ENCODE results near the gene SLC66A2. TPM values are rescaled to one million over a fixed set of nuclear protein-coding genes. Genes with fewer than 3 reads are reported as not detected.
A peak's percentile ranks its signal among the peaks of the same experiment; 100 is the strongest.

Gene SLC66A2
- total RNA-seq, 1 donor from 2014 or later, result 31.6 TPM

DNA sequence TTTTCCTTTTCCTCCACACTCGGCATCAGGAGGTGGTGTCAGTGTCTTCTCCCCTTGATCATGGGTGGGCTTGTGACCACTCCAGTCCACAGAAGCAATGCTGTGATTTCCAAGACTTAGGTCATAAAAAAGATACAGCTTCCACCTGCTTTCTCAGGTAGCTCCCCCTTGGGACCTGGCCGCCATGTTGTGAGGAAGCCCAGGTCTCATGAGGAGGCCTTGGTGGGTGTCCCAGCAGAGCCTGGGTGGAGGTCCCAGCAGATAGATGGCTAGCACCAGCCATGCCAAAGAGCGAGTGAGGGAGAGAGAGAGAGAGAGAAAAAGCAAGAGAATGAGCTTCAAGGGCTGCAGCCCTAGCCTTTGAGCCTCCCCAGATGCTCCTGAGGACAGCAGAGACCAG, 16.0 kb downstream of the SLC66A2 start:
- Mint-ChIP-seq H3K27me3 (no peaks in the 10 kb centered on the region), H3K4me1 (ENCODE audit: low read depth) (peaks cover 17% of the 10 kb centered on the region), H3K9me3 (ENCODE audit: low read depth) (peaks cover 19% of the 10 kb centered on the region), H3K27ac (peak overlapping the region; percentile 2), H3K36me3 (ENCODE audit: insufficient read depth) (peaks cover 56% of the 10 kb centered on the region), H3K4me3 (ENCODE audit: low read depth) (no peak overlapping the region)
- no peak for DNase-seq (ENCODE audit: low spot score, unreplicated experiment)
- TF ChIP-seq, protein P1, sequence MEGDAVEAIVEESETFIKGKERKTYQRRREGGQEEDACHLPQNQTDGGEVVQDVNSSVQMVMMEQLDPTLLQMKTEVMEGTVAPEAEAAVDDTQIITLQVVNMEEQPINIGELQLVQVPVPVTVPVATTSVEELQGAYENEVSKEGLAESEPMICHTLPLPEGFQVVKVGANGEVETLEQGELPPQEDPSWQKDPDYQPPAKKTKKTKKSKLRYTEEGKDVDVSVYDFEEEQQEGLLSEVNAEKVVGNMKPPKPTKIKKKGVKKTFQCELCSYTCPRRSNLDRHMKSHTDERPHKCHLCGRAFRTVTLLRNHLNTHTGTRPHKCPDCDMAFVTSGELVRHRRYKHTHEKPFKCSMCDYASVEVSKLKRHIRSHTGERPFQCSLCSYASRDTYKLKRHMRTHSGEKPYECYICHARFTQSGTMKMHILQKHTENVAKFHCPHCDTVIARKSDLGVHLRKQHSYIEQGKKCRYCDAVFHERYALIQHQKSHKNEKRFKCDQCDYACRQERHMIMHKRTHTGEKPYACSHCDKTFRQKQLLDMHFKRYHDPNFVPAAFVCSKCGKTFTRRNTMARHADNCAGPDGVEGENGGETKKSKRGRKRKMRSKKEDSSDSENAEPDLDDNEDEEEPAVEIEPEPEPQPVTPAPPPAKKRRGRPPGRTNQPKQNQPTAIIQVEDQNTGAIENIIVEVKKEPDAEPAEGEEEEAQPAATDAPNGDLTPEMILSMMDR (IDR thresholded peaks at IDR 0.05; ENCODE audit: unreplicated experiment), result no peak

DNA sequence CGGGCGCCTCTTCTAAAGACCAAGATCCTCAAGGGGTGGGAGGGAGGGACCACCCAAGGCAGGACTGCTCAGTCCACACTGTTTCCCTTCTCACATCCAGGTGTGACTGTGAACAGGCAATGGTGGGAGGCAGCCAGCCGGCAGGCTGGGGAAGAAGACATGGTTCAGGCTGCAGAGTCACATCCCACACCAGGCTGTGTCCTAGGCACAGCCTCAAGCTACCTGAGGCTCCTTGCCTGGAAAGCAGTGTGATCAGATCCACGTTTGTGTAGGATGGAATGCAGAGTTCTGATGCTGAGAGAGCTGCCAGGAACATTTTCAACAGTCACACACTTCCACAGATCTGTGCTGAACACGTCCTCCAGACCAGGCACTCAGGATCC, 16.4 kb downstream of the SLC66A2 start:
- no peak for DNase-seq (ENCODE audit: low spot score, unreplicated experiment)
- TF ChIP-seq, protein P1 (IDR thresholded peaks at IDR 0.05; ENCODE audit: unreplicated experiment), result no peak
- Mint-ChIP-seq H3K4me3 (ENCODE audit: low read depth) (no peak overlapping the region), H3K27me3 (no peaks in the 10 kb centered on the region), H3K4me1 (ENCODE audit: low read depth) (peaks cover 17% of the 10 kb centered on the region), H3K36me3 (ENCODE audit: insufficient read depth) (peaks cover 60% of the 10 kb centered on the region), H3K9me3 (ENCODE audit: low read depth) (peaks cover 22% of the 10 kb centered on the region), H3K27ac (peak overlapping the region; percentile 2)

DNA sequence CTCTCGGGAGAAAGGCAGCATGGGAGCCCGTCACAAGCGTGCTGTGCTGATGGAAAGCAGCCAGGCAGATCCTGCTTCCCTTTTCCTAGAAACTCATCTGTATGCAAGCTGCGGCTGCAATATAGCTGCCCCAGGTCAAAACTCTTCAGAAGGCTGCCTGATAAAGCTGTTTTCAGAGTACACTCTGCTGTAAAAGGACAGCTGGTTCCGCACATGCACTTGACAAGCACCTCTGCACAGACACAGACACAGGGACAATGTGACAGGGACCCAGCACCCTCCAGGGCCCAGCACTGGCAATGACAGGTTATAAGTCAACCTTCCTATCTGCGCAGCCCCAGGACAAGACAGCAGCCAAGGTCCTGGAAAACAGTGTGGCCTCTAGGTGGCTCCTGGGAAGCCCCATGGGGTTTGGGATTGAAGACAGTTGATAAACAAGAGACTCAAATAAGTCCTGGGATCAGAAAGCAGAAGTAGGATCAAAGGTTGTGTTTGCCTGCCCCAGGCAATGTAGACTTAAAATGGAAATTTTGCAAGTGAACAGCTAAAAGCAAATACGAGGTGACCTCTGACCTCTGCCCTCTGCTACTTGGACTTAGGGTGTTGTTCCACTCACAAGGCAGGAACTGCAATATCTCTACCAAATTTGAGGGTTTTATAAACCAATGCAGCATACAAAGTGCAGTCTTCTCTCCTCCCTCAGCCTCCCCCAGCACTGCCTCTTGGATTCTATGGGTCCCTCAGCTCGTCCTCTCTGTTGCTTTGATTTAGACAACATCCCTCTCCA, 16.9 kb downstream of the SLC66A2 start:
- DNase-seq (ENCODE audit: low spot score, unreplicated experiment), result no peak
- H3K27ac Mint-ChIP-seq, result peak overlapping the region; percentile 41
- TF ChIP-seq, protein P1 (IDR thresholded peaks at IDR 0.05; ENCODE audit: unreplicated experiment), result no peak

DNA sequence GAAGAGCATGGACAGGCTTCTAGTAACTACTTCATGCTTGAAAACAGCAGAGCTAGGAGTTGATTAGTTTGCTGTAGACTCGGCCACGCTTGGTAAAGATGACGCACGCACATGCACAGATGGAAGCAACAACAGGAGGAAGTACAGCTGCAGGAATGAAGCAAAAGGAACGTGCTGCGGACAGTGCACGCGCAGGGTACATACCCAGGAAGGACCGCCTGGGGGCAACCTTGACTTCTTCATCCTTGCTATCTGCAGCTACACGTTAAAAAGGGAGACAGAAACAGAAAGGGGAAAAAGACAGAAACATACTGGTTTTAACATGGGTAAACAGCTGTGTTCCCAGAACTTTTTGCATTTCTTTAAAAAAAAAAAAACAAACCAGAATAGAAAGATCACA, 17.7 kb downstream of the SLC66A2 start:
- Mint-ChIP-seq H3K4me3 (ENCODE audit: low read depth) (no peak overlapping the region), H3K27ac (no peak overlapping the region), H3K27me3 (no peaks in the 10 kb centered on the region), H3K36me3 (ENCODE audit: insufficient read depth) (peaks cover 68% of the 10 kb centered on the region), H3K9me3 (ENCODE audit: low read depth) (peaks cover 35% of the 10 kb centered on the region), H3K4me1 (ENCODE audit: low read depth) (peaks cover 17% of the 10 kb centered on the region)
- DNase-seq (ENCODE audit: low spot score, unreplicated experiment), result no peak
- TF ChIP-seq, protein P1 (IDR thresholded peaks at IDR 0.05; ENCODE audit: unreplicated experiment), result peak; percentile 59

More for the DNA sequence above, 16.9 kb downstream of the SLC66A2 start:
- H3K4me1 Mint-ChIP-seq (ENCODE audit: low read depth), result peaks cover 17% of the 10 kb centered on the region
- peaks cover 28% of the 10 kb centered on the region for H3K9me3 Mint-ChIP-seq (ENCODE audit: low read depth)
- peaks cover 65% of the 10 kb centered on the region for H3K36me3 Mint-ChIP-seq (ENCODE audit: insufficient read depth)
- no peak overlapping the region for H3K4me3 Mint-ChIP-seq (ENCODE audit: low read depth)
- H3K27me3 Mint-ChIP-seq, result no peaks in the 10 kb centered on the region

DNA sequence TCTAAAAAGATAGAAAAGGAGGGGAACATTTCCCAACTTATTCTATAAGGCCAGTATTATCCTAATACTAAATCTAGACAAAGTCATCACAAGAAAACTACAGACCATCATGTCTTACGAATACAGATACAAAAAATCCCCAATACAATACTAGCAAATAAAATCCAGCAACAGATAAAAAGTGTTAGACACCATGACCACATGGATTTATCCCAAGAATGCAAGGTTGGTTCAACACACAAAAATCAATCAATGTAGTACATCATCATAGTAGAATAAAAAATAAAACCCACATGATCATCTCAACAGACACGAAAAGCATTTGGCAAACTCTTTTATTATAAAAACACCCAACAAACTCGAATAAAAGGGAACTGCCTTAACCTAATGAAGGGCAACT, 18.5 kb downstream of the SLC66A2 start:
- Mint-ChIP-seq H3K9me3 (ENCODE audit: low read depth) (peaks cover 36% of the 10 kb centered on the region), H3K36me3 (ENCODE audit: insufficient read depth) (peaks cover 69% of the 10 kb centered on the region), H3K4me3 (ENCODE audit: low read depth) (no peak overlapping the region), H3K27ac (no peak overlapping the region), H3K27me3 (no peaks in the 10 kb centered on the region), H3K4me1 (ENCODE audit: low read depth) (peaks cover 17% of the 10 kb centered on the region)
- TF ChIP-seq, protein P1 (IDR thresholded peaks at IDR 0.05; ENCODE audit: unreplicated experiment), result no peak
- no peak for DNase-seq (ENCODE audit: low spot score, unreplicated experiment)
